HG03039 (cell line): ENCODE results near the gene NPIPB8.
"Not testable (repeated sequence)": the region's sequence is repeated elsewhere in the genome, so short reads cannot be mapped to it uniquely, and the experiment has no call there.

Experiments
- ATAC-seq: cut with Tn5 transposase; IDR thresholded peaks from one replicate; pipeline ENCODE4 v1.9.1; 2021; ENCODE audit warnings: mild to moderate bottlenecking, moderate library complexity; ENCODE audit not compliant: unreplicated experiment

Gene NPIPB8

DNA sequence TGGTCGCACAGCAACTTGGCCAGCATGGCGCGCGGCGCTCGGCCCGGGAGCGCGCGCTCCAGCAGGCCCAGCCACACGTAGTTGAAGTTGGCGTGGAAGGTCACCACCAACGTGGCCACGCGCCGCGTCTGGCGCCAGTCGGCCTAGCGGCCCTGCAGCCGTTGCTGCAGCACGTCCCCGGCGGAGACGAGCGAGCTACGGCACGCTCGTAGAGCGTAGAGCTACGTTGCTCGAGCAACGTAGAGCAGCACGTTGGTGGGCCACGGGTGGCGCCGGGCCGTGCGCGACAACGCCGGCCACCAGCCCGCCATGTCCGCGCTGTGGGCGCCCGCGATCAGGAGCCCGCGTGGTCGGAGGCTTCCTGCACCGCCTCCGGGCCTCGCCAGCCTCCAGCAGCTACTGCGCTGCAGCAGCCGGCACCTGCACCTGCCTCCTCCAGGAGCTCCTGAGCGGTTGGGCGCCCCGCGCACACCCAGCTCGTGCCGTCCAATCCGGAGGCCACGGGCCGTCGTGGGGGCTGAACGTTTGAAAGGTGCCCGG is 14.6 kb upstream of the NPIPB8 start:
- ATAC-seq: no peak

DNA sequence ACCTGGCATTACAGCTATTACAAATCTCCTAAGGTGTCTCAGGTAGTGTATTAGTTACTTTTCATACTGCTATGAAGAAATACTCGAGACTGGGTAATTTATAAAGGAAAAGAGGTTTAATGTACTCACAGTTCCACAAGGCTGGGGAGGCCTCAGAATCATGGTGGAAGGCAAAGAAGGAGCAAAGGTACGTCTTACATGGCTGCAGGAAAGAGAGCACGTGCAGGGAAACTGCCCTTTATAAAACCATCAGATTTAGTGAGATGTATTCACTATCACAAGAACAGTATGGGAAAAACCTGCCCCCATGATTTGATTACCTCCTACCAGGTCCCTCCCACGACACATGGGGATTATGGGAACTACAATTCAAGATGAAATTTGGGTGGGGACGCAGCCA is 7.0 kb upstream of the NPIPB8 start:
- ATAC-seq: not testable (repeated sequence)

- ATAC-seq: not testable (repeated sequence)
Measured at GRCh38 chr16:28636093-28636823, 1.6 kb upstream of the NPIPB8 start.

- not testable (repeated sequence) for ATAC-seq
Measured at GRCh38 chr16:28638359-28638758, 494 bp downstream of the NPIPB8 start.

GRCh38 chr16:28639959-28640358 is 2.1 kb downstream of the NPIPB8 start:
- ATAC-seq: not testable (repeated sequence)

DNA sequence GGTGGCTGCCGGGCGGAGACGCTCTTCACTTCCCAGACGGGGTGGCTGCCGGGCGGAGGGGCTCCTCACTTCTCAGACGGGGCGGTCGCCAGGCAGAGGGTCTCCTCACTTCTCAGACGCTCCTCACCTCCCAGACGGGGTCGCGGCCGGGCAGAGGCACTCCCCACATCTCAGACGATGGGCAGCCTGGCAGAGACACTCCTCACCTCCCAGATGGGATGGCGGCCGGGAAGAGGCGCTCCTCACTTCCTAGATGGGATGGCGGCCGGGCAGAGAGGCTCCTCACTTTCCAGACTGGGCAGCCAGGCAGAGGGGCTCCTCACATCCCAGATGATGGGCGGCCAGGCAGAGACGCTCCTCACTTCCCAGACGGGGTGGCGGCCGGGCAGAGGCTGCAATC is 28.4 kb downstream of the NPIPB8 start:
- ATAC-seq: not testable (repeated sequence)

- not testable (repeated sequence) for ATAC-seq
Measured at GRCh38 chr16:28667480-28667879, 29.6 kb downstream of the NPIPB8 start.

DNA sequence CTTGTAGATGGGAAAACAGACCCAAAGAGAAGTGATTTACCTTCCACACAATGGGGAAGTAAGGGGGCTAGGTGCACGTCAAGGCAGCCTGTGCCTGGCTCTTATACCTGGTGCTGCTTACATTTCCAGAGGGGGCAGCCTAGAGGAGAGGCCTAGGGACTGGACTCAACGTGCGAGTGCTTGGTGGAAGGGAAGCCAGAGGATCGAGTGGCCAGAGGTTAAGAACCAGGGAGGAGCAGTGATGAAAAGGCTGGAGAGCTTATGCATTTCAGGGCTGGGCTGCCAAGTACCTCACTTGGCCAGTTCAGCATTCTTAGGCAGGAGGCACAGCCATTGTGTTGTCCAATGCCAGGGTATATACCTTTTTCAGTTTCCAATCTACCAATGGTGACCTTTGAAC is 30.3 kb downstream of the NPIPB8 start:
- ATAC-seq: not testable (repeated sequence)

DNA sequence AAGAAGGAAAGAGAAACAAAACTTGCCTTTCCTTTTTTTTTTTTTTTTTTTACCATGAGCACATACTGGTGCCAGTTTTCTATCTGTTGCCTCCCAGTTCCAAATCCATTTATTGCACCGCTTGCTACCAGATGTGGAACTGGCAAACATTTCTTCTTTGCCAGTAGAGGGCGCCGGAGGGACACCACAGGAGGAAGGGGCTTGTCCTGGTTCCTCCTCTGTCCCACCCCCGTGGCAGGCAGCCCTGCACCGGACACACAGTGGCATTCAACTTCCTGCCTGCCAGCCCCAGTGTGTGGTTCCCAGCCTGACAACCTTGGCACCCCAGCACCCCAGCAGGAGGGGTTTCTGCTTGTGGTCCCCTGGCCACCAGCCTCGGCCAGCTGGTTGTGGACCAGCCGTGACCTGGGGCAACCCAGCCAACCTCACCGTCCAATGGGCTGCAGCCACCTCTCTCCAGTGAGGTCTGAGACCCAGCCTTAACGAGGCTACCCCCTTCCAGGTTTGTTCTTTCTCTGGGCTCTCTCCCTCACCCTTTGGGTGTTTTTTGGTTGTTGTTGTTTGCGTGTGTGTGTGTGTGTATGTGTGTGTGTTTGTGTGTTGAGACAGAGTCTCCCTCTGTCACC is 50.6 kb downstream of the NPIPB8 start:
- ATAC-seq: not testable (repeated sequence)

GRCh38 chr16:28689425-28689824 is 51.6 kb downstream of the NPIPB8 start:
- ATAC-seq: not testable (repeated sequence)

- ATAC-seq: not testable (repeated sequence)
Measured at GRCh38 chr16:28691722-28692121, 53.9 kb downstream of the NPIPB8 start.

- ATAC-seq: not testable (repeated sequence)
Measured at GRCh38 chr16:28693257-28693950, 55.5 kb downstream of the NPIPB8 start.

DNA sequence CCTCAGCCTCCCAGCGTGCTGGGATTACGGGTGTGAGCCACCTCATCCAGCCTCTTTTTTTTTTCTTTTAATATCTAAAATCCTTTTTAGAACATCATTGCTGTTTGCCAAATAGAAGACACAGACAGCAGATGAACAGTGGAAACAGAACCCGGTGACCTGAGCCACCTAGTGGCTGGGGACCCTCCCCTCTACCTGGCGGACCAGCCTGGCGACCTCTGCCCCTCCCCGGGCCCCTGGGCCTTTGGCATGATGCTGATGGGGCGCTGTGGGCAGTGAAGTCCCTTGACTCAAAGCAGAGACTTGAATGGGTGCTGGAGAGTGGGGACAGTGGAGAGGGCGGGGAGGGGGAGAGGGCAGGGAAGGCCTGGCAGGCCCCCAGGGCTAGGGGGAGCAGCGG is 61.9 kb downstream of the NPIPB8 start:
- not testable (repeated sequence) for ATAC-seq

GRCh38 chr16:28700349-28700748 is 62.5 kb downstream of the NPIPB8 start:
- not testable (repeated sequence) for ATAC-seq

DNA sequence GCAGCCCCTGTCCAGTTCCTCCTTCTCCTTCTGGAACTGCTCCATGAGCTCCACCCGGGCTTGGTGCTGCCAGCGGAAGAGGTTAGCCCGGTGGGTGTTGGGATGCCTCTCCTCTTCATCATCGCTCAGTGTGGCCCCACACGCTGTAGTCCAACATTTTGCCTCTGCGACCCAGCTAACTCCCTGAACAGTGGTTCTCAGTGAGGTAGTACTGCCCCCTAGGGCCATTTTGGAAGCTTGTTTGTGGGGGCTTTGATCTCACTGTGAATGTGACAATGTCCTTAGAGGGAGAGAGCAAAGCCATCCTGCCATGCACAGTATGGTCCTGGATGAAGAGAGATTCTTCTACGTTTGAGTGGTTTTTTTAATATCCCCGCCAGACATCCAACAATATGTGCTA is 63.5 kb downstream of the NPIPB8 start:
- ATAC-seq: not testable (repeated sequence)

DNA sequence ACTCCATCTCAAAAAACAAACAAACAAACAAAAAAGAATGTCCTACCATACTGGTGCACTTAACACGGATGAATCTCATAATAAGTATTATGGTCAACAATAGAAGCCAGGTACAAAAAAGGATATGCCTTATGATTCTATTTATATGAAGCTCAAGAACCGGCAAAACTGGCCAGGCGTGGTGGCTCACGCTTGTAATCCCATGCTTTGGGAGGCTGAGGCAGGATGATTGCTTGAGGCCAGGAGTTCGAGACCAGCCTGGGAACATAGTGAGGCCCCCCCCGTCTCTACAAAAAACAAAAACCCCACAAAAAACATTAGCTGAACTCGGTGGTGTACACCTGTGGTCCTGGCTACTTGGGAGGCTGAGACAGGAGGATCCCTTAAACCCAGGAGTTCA is 66.4 kb downstream of the NPIPB8 start:
- ATAC-seq: not testable (repeated sequence)
